HepG2 (cell line): ENCODE results near the gene LRIG3. TPM values are rescaled to one million over a fixed set of nuclear protein-coding genes. Genes with fewer than 3 reads are reported as not detected.
A peak's percentile ranks its signal among the peaks of the same experiment; 100 is the strongest.

Experiments
- ARNTL ChIP-seq: sonication (generic); formaldehyde crosslinking; IDR thresholded peaks from 2 replicates; pipeline ENCODE4 v1.4.0; 2020; ENCODE audit warnings: mild to moderate bottlenecking, missing genetic modification reagents
- DR1 ChIP-seq: sonication (generic); formaldehyde crosslinking; IDR thresholded peaks from 2 replicates; pipeline ENCODE4 v1.8.0; 2021; ENCODE audit warnings: mild to moderate bottlenecking, missing genetic modification reagents, inconsistent platforms
- KDM6A ChIP-seq: IDR thresholded peaks from 2 replicates; pipeline ENCODE4 v1.6.1; 2016; ENCODE audit warnings: low read depth
- KMT2B ChIP-seq: IDR thresholded peaks from 2 replicates; pipeline ENCODE4 v1.6.1; 2016; ENCODE audit warnings: missing genetic modification reagents, missing compliant biosample characterization
- MAFK ChIP-seq, 2 experiments: IDR thresholded peaks in 1 of 2; conservative IDR thresholded peaks in 1 of 2; 2 replicates each; pipeline ENCODE4 v1.6.1; 2011; ENCODE audit warnings: improper control_type of control experiment in 2 of 2, low read length in 2 of 2
- NFATC3 ChIP-seq: sonication (generic); formaldehyde crosslinking; IDR thresholded peaks from 2 replicates; pipeline ENCODE4 v1.5.1; 2020; ENCODE audit warnings: mild to moderate bottlenecking, missing genetic modification reagents
- NR1H2 ChIP-seq: sonication (generic); formaldehyde crosslinking; IDR thresholded peaks from 2 replicates; pipeline ENCODE4 v1.8.1; 2022; ENCODE audit warnings: low read depth, missing genetic modification reagents, borderline replicate concordance
- RXRB ChIP-seq: IDR thresholded peaks from 2 replicates; pipeline ENCODE4 v1.6.1; 2016; ENCODE audit warnings: borderline replicate concordance, missing genetic modification reagents, missing compliant biosample characterization
- SALL2 ChIP-seq: sonication (generic); formaldehyde crosslinking; IDR thresholded peaks from 2 replicates; pipeline ENCODE4 v1.8.1; 2023; ENCODE audit warnings: mild to moderate bottlenecking, missing genetic modification reagents, inconsistent platforms
- STAT6 ChIP-seq: sonication (generic); formaldehyde crosslinking; IDR thresholded peaks from 2 replicates; pipeline ENCODE4 v1.4.0; 2020; ENCODE audit warnings: missing genetic modification reagents, mild to moderate bottlenecking, borderline replicate concordance
- TBX3 ChIP-seq: fragments of 450-650 bp; IDR thresholded peaks from 2 replicates; pipeline ENCODE4 v1.6.1; 2017; ENCODE audit warnings: antibody characterized with exemption, mild to moderate bottlenecking, inconsistent platforms, borderline replicate concordance
- TGIF2 ChIP-seq: IDR thresholded peaks from 2 replicates; pipeline ENCODE4 v1.6.1; 2016; ENCODE audit warnings: control low read depth, missing compliant biosample characterization
- ZNF260 ChIP-seq: sonication (generic); formaldehyde crosslinking; IDR thresholded peaks from 2 replicates; pipeline ENCODE4 v1.4.0; 2020; ENCODE audit warnings: missing genetic modification reagents, low read depth, mild to moderate bottlenecking, borderline replicate concordance
- ZNF567 ChIP-seq: sonication (generic); formaldehyde crosslinking; IDR thresholded peaks from 2 replicates; pipeline ENCODE4 v1.8.1; 2023; ENCODE audit warnings: mild to moderate bottlenecking, missing genetic modification reagents, borderline replicate concordance
- ZNF605 ChIP-seq: sonication (generic); formaldehyde crosslinking; IDR thresholded peaks from 2 replicates; pipeline ENCODE4 v1.8.0; 2022; ENCODE audit warnings: mild to moderate bottlenecking, missing genetic modification reagents
- ZSCAN22 ChIP-seq: sonication (generic); formaldehyde crosslinking; IDR thresholded peaks from 2 replicates; pipeline ENCODE4 v1.4.0; 2020; ENCODE audit warnings: mild to moderate bottlenecking, missing genetic modification reagents
- polyA plus RNA-seq, 8 experiments: library from polyadenylated mRNA; depleted of rRNA in 3 of 8; stranded (reverse) in 7 of 8; unstranded in 1 of 8; fragments of >200 nt; fragmentation: Illumina TruSeq in 4 of 8; extraction: Trizol in 4 of 8; gene quantifications; 2 replicates each; pipeline versions ENCODE4 v1.2.1 to v1.2.3, GENCODE V29; 2011 to 2016; ENCODE audit warnings: low read depth in 4 of 8, missing spikeins in 1 of 8, mixed read lengths in 1 of 8; ENCODE audit not compliant: insufficient read depth in 1 of 8
- total RNA-seq, 5 experiments: library from RNA; depleted of rRNA; stranded (reverse); fragments of >200 nt; fragmentation: Illumina TruSeq; extraction: Trizol; gene quantifications; 2 replicates each; pipeline ENCODE4 v1.2.3, GENCODE V29; 2016; ENCODE audit warnings: low read depth in 1 of 5
- TF ChIP-seq, protein P1 (sequence below): sonication (generic); formaldehyde crosslinking; IDR thresholded peaks from 2 replicates; pipeline ENCODE4 v1.9.0; 2021; ENCODE audit warnings: missing genetic modification reagents, borderline replicate concordance
- TF ChIP-seq, protein P2 (sequence below): IDR thresholded peaks from 2 replicates; pipeline ENCODE4 v1.6.1; 2016; ENCODE audit warnings: missing compliant biosample characterization, missing genetic modification reagents, borderline replicate concordance
- TF ChIP-seq, protein P3 (sequence below): sonication (generic); formaldehyde crosslinking; IDR thresholded peaks from 2 replicates; pipeline ENCODE4 v1.4.0; 2020; ENCODE audit warnings: mild to moderate bottlenecking, missing genetic modification reagents
- TF ChIP-seq, protein P4 (sequence below): sonication (generic); formaldehyde crosslinking; IDR thresholded peaks from 2 replicates; pipeline ENCODE4 v1.8.1; 2023; ENCODE audit warnings: missing genetic modification reagents, mild to moderate bottlenecking, borderline replicate concordance

Gene LRIG3
- total and polyA plus RNA-seq, 2 of the 13 experiments (the other 11 are each of a cell fraction or from before 2014, with no cell fraction given), result 7.7 to 17.4 TPM

DNA sequence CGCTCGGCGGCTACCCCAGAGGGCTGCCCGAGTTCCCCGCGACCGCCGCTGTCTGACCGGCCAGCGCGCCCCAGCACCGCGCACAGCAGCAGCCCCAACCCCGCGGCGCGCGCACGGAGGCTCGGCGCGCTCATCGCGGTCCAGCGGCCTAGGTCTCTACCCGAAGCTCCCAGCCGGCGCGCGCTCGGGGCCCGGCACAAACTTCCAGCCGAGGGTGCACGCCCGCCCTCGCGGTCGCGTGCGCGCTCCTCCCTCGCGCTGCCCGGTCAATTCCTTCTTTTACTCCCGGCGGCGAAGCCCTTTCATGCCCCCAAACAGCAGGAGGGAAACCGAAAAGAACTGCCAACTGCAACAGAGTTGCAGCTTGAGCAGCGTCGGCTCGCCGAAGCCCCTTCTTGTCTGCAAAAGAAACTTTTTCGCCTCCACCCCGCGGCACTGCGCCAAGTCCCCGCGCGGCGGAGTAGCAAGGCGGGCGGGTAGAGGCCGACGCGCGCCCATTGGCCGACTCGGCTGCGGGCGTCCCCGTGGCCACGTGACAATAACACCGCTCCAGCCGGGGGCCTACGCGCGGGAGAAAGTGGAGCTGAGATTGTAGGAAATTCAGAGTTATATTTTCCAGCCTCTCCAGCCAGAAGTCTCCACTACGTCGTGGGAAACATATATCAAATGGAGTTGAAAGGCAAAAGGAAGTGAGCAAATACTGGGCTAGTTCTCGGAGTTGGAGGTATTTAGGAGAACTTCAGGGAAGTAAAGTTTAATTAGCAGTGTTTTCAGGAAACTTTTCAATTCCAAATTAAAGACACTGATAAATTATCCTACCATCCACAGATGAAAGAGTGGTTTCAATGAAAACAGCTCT is at the start of gene LRIG3 (continued):
- TF ChIP-seq, protein P1, sequence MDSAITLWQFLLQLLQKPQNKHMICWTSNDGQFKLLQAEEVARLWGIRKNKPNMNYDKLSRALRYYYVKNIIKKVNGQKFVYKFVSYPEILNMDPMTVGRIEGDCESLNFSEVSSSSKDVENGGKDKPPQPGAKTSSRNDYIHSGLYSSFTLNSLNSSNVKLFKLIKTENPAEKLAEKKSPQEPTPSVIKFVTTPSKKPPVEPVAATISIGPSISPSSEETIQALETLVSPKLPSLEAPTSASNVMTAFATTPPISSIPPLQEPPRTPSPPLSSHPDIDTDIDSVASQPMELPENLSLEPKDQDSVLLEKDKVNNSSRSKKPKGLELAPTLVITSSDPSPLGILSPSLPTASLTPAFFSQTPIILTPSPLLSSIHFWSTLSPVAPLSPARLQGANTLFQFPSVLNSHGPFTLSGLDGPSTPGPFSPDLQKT (CRISPR knock-in tag), result no peak
- TF ChIP-seq TBX3 (no peak), KDM6A (CRISPR knock-in tag) (no peak), DR1 (CRISPR knock-in tag) (peak; percentile 67), ZNF605 (CRISPR knock-in tag) (peak; percentile 81), TGIF2 (CRISPR knock-in tag) (peak; percentile 67; the same call in 1 of the 2 replicates), ZNF260 (CRISPR knock-in tag) (no peak), STAT6 (no peak), ARNTL (CRISPR knock-in tag) (peak; percentile 79; the same call in 1 of the 2 replicates), KMT2B (CRISPR knock-in tag) (peak; percentile 84), ZNF567 (no peak), NFATC3 (CRISPR knock-in tag) (no peak), RXRB (0 out of 2 replicates have a peak, but pooled peaks have one; percentile 46), MAFK (conservative IDR thresholded peaks at IDR 0.05 in 1 of 2, IDR thresholded peaks at IDR 0.05 in 1 of 2; ENCODE audit: low read length in 2 of 2) (no peak), SALL2 (peak; percentile 61; the same call in 1 of the 2 replicates), ZSCAN22 (peak; percentile 86; the same call in 1 of the 2 replicates), NR1H2 (CRISPR knock-in tag) (peak; percentile 41; the same call in 1 of the 2 replicates)
- TF ChIP-seq, protein P2, sequence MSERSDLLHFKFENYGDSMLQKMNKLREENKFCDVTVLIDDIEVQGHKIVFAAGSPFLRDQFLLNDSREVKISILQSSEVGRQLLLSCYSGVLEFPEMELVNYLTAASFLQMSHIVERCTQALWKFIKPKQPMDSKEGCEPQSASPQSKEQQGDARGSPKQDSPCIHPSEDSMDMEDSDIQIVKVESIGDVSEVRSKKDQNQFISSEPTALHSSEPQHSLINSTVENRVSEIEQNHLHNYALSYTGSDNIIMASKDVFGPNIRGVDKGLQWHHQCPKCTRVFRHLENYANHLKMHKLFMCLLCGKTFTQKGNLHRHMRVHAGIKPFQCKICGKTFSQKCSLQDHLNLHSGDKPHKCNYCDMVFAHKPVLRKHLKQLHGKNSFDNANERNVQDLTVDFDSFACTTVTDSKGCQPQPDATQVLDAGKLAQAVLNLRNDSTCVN (CRISPR knock-in tag), result 0 out of 2 replicates have a peak, but pooled peaks have one; percentile 56
- TF ChIP-seq, protein P3, sequence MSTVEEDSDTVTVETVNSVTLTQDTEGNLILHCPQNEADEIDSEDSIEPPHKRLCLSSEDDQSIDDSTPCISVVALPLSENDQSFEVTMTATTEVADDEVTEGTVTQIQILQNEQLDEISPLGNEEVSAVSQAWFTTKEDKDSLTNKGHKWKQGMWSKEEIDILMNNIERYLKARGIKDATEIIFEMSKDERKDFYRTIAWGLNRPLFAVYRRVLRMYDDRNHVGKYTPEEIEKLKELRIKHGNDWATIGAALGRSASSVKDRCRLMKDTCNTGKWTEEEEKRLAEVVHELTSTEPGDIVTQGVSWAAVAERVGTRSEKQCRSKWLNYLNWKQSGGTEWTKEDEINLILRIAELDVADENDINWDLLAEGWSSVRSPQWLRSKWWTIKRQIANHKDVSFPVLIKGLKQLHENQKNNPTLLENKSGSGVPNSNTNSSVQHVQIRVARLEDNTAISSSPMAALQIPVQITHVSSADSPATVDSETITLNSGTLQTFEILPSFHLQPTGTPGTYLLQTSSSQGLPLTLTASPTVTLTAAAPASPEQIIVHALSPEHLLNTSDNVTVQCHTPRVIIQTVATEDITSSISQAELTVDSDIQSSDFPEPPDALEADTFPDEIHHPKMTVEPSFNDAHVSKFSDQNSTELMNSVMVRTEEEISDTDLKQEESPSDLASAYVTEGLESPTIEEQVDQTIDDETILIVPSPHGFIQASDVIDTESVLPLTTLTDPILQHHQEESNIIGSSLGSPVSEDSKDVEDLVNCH (CRISPR knock-in tag), result no peak
- TF ChIP-seq, protein P4, sequence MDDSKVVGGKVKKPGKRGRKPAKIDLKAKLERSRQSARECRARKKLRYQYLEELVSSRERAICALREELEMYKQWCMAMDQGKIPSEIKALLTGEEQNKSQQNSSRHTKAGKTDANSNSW (CRISPR knock-in tag), result no peak
